ENCODE measurements around the gene CFAP410. TPM values are rescaled to one million over a fixed set of nuclear protein-coding genes. Genes with fewer than 3 reads are reported as not detected.

Gene CFAP410
- total and polyA plus RNA-seq, 11 donors = 10.4 to 31.6 (median 16.4) TPM

DNA sequence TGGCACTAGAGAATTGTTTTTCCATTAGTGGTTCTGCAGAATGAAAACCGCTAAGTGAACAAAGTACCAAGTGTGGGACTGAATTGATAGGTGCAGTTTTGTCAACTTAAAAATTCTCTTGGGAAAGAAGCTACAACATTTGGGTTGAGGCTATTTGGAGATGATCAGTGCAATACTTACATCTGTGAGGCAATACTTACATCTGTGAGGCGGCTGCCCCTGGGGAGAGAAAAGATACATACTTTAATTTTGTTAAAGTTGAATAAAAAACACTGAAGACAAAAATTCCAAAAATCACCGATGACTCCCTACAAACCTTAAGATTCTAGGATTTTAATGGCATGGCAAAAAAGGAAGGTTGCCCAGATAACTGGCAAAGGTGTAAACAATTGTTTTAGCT lies 1.7 kb downstream of the CFAP410 start:
- no peaks in the 10 kb centered on the region for H3K9me3 ChIP-seq
- H3K4me3 ChIP-seq = no peak overlapping the region
- intact Hi-C loops (cut with DNase I) = loop anchor here in 3 of 10 donors (2.0 to 10.0 kb wide), 3 partner anchors 27 to 117 kb away; partner anchors contain the start of gene LRRC3 (in 1 of the 3)
- DNase-seq (no peak), ATAC-seq (no peak)
- H3K36me3 ChIP-seq = peaks cover 0 to 28% (median 14%) of the 10 kb centered on the region in 9 donors
- 72 to 84% (median 81%) methylated on average over 3 of the region's 3 CpGs for WGBS, 4 donors
- no peak for TF ChIP-seq POLR2A (IDR thresholded peaks at IDR 0.05)
- TF ChIP-seq, protein P1, sequence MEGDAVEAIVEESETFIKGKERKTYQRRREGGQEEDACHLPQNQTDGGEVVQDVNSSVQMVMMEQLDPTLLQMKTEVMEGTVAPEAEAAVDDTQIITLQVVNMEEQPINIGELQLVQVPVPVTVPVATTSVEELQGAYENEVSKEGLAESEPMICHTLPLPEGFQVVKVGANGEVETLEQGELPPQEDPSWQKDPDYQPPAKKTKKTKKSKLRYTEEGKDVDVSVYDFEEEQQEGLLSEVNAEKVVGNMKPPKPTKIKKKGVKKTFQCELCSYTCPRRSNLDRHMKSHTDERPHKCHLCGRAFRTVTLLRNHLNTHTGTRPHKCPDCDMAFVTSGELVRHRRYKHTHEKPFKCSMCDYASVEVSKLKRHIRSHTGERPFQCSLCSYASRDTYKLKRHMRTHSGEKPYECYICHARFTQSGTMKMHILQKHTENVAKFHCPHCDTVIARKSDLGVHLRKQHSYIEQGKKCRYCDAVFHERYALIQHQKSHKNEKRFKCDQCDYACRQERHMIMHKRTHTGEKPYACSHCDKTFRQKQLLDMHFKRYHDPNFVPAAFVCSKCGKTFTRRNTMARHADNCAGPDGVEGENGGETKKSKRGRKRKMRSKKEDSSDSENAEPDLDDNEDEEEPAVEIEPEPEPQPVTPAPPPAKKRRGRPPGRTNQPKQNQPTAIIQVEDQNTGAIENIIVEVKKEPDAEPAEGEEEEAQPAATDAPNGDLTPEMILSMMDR (IDR thresholded peaks at IDR 0.05) = no peak
- peak overlapping the region in 7 of 12 donors; percentile 50 to 97 (median 76) for H3K27ac ChIP-seq
- no peaks in the 10 kb centered on the region for H3K27me3 ChIP-seq
- H3K4me1 ChIP-seq = peaks cover 3 to 19% (median 14%) of the 10 kb centered on the region in 12 donors

GRCh38 chr21:44335266-44336059 lies 3.7 kb downstream of the CFAP410 start:
- intact Hi-C loops (cut with DNase I) = loop anchor here in 3 of 10 donors (2.0 to 10.0 kb wide), 3 partner anchors 25 to 119 kb away; partner anchors contain the start of gene LRRC3 (in 1 of the 3)
- DNase-seq (no peak), ATAC-seq (no peak)
- Histone ChIP-seq H3K27me3 (no peaks in the 10 kb centered on the region), H3K36me3 (peaks cover 0 to 36% (median 24%) of the 10 kb centered on the region in 9 donors), H3K4me1 (peaks cover 3 to 19% (median 14%) of the 10 kb centered on the region in 12 donors), H3K4me3 (no peak overlapping the region), H3K27ac (no peak overlapping the region), H3K9me3 (no peaks in the 10 kb centered on the region)
- 88 to 96% (median 93%) methylated on average over 22 to 23 of the region's 24 CpGs for WGBS, 4 donors
- TF ChIP-seq, protein P1 (IDR thresholded peaks at IDR 0.05) = no peak
- no peak for TF ChIP-seq POLR2A (IDR thresholded peaks at IDR 0.05)

GRCh38 chr21:44334329-44335030 lies 4.7 kb downstream of the CFAP410 start:
- Histone ChIP-seq H3K4me1 (peaks cover 0 to 11% (median 6%) of the 10 kb centered on the region in 12 donors), H3K4me3 (no peak overlapping the region), H3K27ac (no peak overlapping the region), H3K36me3 (peaks cover 0 to 41% (median 24%) of the 10 kb centered on the region in 9 donors), H3K9me3 (no peaks in the 10 kb centered on the region), H3K27me3 (no peaks in the 10 kb centered on the region)
- ATAC-seq = no peak
- TF ChIP-seq POLR2A (IDR thresholded peaks at IDR 0.05) = no peak
- TF ChIP-seq, protein P1 (IDR thresholded peaks at IDR 0.05) = no peak
- WGBS, 4 donors = 87 to 93% (median 91%) methylated on average over 16 to 26 of the region's 26 CpGs
- no peak for DNase-seq
- intact Hi-C loops (cut with DNase I) = loop anchor here in 1 of 10 donors (10.0 kb wide), 1 partner anchor 120 kb away; the partner anchor contains the start of gene LRRC3

Data from heart left ventricle (tissue), 16 donors.